GM21786 (cell line): ENCODE results near the gene ZNF23.
"Not testable (repeated sequence)": the region's sequence is repeated elsewhere in the genome, so short reads cannot be mapped to it uniquely, and the experiment has no call there.

Experiments used
- ATAC-seq: cut with Tn5 transposase; IDR thresholded peaks from one replicate; pipeline ENCODE4 v1.9.1; 2021; ENCODE audit not compliant: unreplicated experiment

The ZNF23 gene

DNA sequence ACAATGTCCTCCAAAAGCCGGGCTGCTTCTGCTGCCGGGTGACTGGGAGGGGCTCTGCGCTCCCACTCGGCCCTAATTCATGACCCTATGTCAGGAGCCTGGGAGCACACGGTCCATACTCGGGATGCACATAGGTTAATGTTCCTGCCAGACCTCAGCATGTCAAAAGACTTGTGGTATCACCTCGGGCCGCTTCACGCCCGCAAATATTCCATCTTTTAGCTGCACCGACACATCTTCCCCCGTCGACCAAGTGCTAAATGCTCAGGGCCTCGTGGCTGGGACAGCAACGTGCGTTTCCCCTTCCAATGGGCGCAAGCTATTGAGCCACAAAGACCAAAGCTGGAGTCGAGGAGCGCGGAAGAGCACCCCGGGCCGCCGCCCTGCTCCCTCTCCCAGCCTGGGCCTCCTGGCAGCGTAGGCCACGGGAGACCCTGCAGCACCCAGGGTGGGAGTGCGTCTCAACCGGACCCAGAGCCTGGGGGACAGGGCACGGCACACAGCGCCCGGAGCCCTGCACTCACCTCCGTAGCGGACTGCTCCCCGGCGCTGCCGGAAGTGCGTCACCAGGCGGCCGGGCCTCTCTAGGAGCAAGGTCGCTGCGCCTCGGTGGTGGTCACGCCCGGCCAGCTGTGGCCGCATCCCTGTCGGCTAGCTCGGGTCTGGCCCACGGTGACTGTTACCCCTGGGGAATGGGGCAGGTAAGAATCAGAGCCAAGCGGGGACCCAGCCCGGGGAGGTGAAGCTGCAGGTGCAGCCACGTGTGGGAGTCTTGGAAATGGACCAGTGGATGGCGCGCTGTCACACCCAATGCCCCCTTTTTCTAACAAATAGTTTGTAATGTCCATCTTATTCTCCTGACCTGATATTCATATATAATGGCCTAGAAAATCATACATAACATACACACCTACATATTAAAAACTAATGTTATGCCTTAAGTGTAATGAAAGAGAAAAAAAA, at the start of gene ZNF23:
Gene ZNF23, minus strand, starts transcription at position 562 of the 963 bp plus-strand sequence. CDS start 5,451 bp downstream, outside the sequence.
- peak; percentile 96 for ATAC-seq

GRCh38 chr16:71507061-71507460, 45.0 kb upstream of the ZNF23 start:
- no peak for ATAC-seq

GRCh38 chr16:71504901-71505300, 42.9 kb upstream of the ZNF23 start:
- no peak for ATAC-seq

GRCh38 chr16:71504051-71504450, 42.0 kb upstream of the ZNF23 start:
- not testable (repeated sequence) for ATAC-seq

DNA sequence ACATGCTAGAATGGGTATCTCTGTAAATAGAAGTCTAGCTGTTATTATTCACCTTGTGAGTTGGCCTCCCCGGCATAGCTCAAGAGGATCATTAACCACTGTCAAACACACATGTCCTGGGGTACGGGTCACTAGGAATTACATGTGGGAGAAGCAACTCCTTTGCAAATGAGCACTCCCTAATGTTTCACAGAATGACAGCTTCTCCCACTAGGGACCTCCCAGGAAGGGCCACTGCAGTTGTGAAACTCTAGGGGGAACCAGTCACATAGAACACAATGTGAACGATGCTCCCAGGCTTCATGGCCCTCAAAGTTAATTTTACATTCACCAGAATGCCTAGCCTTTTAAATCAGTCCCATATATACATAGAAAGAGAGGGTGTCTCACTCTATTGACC, 39.5 kb upstream of the ZNF23 start:
- ATAC-seq: no peak

DNA sequence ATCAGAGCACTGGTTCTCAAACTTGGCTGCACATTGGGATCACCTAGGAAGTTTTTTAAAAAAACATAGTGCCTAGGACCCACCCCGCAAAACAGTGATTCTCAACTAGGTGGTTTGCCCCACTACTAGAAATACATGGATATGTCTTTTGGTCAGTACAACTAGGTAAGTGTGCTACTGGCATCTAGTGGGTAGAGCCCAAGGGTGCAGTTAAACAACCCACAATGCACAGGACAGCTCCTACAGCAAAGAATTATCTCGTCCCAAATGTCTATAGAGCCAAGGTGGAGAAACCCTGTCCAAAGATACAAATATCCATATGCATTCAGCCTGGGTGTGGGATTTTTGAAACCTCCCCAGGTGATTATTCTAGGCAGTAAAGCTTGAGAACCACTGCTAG, 38.9 kb upstream of the ZNF23 start:
- ATAC-seq: no peak

- peak; percentile 61 for ATAC-seq
Observed at GRCh38 chr16:71499775-71500364, 37.8 kb upstream of the ZNF23 start.

GRCh38 chr16:71498031-71498430, 36.0 kb upstream of the ZNF23 start:
- no peak for ATAC-seq

DNA sequence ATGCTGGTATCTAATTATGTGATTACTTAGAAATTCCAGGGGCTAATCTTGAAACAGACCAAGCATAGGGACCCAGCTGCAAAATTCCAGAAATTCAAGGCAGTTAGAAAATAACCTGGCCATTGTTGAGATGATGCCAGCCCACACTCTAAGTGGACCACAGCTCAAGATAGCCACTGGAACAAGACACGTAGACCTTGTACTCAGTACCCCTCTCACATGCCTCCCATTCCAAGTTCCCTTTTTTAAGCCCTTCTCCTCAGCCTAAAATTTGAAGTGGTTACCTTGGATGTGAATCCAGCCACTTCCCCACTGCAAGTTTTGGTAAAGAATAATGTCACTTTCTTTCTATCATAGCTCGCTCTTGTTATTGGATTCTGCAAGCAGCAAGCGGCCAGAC, 31.2 kb upstream of the ZNF23 start:
- no peak for ATAC-seq

GRCh38 chr16:71492786-71493185, 30.7 kb upstream of the ZNF23 start:
- no peak for ATAC-seq

DNA sequence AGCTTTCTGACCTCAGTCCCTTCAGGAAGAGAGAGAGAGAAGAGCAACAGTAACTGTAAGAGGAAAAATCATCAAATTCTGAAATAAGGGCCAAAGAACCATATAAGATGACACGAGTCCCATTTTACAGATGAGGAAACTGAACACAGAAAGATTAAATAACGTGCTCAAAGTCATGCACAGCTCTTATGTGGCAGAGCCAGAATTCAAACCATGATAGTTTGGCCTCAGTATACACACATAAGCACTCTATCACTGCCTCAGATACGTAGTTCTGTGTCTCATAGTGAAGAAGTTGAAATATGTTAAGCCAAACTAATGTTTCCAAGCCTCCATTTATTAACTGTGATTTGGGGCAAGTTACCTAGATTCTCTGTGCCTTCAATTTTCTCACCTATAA, 29.0 kb upstream of the ZNF23 start:
- ATAC-seq: no peak

GRCh38 chr16:71490361-71490760, 28.3 kb upstream of the ZNF23 start:
- no peak for ATAC-seq

DNA sequence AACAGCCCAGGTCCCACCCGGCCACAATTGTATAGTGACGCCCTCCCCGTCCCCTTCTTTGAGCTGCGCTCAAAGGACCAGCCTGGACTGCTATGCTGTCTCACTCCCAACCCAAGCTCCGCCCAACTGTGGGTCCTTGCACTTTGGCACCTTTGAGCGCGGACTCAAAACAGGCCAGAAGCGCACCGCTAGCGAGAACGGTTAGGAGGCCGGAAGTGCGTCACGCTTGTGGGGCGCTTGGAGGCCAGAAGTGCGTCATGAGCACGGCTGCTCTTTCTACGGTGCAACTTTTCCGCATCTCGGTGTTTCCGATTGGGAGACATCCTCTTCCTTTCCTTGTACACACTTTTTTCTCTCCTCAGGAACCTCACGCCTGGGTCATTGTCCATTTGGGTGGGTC, 27.1 kb upstream of the ZNF23 start, which contains the start of gene ZNF19:
Gene ZNF19, minus strand, starts transcription at position 203 of the 400 bp plus-strand sequence. CDS start 7,210 bp downstream, outside the sequence.
- no peak for ATAC-seq

DNA sequence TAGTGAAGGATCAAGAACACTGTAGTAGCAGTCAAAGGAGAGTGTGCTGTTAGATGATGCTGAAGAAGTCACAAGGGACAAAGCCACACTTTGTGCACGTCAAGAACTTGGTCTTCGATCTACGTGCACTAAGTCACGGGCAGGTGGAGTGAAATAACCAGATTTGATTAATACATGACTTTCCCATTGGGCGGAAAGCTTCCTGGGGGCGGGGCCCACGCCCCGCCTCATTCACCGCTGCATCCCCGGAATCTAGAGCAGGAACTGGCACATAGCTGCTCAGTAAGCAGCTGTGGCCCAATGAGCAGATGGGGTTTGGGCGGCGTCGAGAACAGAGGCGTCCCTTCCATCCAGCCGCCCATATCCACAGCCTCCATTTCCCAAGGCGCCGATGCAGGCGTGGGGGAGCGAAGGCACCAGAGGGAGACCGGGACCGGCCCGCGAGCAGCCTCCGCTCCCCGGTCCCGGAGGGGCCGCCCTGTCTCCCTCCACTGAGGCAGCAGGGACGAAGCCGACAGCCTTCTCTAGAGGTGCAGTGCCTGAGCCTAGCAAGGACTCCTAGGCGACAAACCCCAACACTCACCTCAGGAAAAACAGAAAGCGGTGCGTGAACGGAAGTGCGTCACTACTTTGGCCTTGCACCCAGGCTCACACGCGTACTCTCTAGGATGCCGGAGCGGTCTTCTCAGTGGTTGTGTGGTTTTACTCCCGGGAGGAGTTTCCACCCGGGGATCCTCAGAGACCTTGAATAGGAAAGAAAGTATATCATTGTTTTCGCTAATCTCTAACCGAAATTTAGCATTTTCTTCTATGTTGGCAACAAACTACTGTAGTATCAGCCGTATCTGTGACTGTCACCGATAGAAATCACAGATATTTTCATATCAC, 22.2 kb upstream of the ZNF23 start:
- ATAC-seq: peak; percentile 86

GRCh38 chr16:71482569-71482968, 20.5 kb upstream of the ZNF23 start:
- ATAC-seq: no peak

DNA sequence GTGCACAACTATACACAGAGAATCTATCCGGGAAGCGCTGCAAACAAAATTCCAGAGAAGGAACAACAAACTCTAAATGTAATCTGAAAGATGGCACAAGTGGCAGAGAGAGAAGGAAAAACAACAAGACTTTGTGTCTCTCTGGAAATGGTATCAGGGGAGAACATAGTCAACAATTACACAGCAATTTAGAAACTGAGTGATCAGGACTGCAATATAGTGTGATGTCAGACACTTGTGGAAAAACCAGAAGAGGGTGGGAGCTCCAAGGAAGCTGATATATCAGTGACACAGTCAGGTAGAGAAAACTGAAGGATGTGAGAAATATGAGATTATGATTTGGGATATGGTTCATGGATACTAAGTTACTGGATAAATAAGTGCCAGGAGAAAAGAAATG, 18.9 kb upstream of the ZNF23 start:
- no peak for ATAC-seq

DNA sequence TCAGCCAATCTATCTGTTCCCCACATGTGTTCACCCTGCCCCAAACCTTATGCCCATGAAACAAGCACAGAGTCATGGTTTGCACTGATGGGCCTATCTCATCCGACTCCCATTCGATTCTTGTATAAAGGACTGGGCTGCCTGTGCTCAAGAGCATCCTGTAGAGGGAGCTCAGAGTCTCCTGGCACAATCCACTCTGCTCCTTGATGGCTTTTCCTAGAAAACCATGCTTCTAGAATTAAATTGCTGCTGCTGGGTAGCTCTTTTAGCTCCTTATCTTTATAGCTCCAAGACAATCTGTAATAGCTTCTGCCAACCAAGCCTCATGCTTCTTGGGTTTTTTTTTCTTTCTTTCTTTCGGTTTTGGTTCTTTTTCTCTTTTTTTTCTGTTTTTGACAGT, 17.4 kb upstream of the ZNF23 start:
- ATAC-seq: no peak

GRCh38 chr16:71476457-71477124, 14.5 kb upstream of the ZNF23 start:
- no peak for ATAC-seq

GRCh38 chr16:71474864-71475263, 12.8 kb upstream of the ZNF23 start:
- no peak for ATAC-seq

GRCh38 chr16:71473891-71474290, 11.8 kb upstream of the ZNF23 start:
- no peak for ATAC-seq

DNA sequence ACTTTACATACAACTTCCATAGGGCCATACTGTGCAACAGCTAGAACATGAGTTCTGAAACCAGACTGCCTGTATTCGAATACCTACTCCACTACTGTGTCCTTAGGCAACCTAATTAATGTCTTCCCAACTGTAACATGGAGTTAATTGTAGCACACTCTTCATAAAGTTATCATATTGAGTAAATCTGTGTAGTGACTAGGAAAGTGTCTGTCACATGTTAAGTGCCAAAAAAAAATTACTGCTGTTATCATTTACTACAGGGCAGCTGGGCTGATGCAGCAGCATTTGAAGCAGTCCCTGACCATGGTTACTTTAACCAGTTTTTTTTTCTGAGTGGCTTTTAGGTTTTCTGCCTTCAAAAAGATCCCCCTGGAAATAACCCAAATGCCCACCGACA, 10.9 kb upstream of the ZNF23 start:
- ATAC-seq: no peak
